GM12875 (cell line): ENCODE data around the gene DAAM1.

Source experiments
- H3K4me3 ChIP-seq: one replicate; pipeline ENCODE4 v1.5.1; 2011; ENCODE audit warnings: low read depth, low read length, control low read depth
- TF ChIP-seq, protein P1 (sequence below): IDR thresholded peaks from 2 replicates; pipeline ENCODE4 v1.5.1; 2011; ENCODE audit warnings: low read depth, mild to moderate bottlenecking, control low read depth, inconsistent platforms, low read length, moderate library complexity, borderline replicate concordance; ENCODE audit not compliant: insufficient read depth

The DAAM1 gene

DNA sequence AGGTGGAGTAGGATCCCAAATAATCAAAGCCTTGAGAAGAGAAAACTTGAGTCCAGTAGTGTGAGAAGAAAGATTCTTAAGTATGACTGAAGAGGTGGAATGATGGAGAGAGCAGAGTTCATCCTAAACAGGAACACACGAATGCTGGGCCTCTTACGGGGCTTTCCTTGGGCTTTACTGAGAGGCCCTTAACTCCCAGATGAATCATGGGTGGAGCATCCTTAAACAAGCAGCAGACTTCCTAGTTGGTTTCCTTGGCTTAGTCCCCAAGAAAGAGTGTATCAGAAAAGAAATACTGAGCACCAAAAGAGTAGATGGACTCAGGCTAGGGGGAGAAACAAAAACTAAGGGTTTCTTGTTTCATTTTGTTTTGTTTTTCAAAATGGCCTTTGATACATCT, 144.3 kb downstream of the DAAM1 start:
- H3K4me3 ChIP-seq: no peak overlapping the region
- TF ChIP-seq, protein P1, sequence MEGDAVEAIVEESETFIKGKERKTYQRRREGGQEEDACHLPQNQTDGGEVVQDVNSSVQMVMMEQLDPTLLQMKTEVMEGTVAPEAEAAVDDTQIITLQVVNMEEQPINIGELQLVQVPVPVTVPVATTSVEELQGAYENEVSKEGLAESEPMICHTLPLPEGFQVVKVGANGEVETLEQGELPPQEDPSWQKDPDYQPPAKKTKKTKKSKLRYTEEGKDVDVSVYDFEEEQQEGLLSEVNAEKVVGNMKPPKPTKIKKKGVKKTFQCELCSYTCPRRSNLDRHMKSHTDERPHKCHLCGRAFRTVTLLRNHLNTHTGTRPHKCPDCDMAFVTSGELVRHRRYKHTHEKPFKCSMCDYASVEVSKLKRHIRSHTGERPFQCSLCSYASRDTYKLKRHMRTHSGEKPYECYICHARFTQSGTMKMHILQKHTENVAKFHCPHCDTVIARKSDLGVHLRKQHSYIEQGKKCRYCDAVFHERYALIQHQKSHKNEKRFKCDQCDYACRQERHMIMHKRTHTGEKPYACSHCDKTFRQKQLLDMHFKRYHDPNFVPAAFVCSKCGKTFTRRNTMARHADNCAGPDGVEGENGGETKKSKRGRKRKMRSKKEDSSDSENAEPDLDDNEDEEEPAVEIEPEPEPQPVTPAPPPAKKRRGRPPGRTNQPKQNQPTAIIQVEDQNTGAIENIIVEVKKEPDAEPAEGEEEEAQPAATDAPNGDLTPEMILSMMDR: no peak

DNA sequence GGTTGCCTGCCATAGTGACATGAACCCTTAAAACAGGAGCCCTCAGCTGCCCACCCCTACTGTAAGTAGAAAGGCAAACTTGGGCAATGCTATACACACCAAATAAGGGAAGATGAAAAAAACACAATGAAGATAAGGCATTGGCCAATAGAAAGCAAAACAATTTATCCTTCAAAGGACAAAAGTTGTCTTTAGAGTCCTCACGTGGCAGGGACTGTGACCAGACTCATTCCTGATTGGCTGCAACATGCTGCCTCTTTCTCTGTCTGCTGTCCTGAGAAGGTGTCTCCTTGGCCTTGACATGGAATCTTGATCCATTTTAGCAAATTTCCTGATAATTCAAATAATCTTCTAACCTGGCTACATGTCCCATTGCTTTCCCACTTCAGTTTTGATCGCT, 144.8 kb downstream of the DAAM1 start:
- no peak overlapping the region for H3K4me3 ChIP-seq
- TF ChIP-seq, protein P1: no peak

DNA sequence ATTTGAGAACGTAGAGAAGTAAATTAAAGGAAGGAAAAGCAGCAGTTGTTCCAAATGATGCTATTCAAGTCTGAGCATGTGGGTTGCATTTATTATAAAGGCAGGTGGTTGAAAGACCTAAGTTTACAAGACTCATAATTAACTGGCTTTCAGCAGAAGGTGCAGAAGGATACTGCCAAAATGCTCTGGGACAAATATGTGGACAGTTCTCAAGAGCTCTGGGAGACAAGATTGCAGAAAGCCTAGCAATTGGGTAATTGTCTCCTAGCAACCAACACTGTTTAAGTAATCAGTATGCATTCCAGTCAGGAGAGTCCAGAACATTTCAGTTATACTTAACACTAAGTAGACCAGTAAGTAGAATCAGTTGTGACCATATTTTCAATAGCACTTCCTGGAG, 145.2 kb downstream of the DAAM1 start:
- H3K4me3 ChIP-seq: no peak overlapping the region
- TF ChIP-seq, protein P1: no peak

DNA sequence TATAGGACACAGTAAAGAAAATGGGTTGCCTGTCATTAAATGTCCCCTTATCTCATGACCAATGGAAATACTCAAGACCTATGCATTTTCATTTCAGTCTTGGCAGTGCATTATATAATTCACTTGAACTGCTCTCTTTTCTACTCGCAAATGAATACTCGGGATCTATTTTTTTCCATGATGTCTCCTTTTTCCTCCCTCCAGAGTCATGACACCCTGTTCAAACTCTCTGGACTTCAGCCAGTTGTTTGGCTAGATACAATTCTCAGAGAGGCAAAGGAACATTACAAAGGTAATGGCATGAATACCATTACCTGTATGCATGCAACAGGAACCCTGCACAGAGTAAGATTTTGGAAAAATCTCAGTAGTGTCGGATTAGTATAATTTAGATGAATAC, 145.8 kb downstream of the DAAM1 start:
- TF ChIP-seq, protein P1: no peak
- no peak overlapping the region for H3K4me3 ChIP-seq

DNA sequence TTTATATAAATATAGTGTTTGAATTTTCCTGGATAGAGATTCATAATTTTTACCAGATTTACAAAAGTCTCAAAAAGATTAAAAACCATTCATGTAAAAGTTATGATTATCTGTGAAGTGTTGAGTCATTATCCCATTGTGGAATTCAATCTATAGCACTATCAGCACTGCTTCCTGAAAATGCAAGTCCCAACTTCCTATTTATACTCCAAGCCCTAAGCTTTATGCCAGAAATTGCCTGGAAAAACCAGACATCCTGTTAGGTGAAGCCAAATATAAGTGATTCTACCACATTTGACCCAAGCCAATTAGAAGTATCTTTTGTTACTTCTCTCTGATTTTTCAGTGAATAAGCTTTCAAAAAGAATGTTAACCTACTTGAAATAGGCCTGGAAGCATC, 147.6 kb downstream of the DAAM1 start:
- no peak overlapping the region for H3K4me3 ChIP-seq
- TF ChIP-seq, protein P1: no peak

DNA sequence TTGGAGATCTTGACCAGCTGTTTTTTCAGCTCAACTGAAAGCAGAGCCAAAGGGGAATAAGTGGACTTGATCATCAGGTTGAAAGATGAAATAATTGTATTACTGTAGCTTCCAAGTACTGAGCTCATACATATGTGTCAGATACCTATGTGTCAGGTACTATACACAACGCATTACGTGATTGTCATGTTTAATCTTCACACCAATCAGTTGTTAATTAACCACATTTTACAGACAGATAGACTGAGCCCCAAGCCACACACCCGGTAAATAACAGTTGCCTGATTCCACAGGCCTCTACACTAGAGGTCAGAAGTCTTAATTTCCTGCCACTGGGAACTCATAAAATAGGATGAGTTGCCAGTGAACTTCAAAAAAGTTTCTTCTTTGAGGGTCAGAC, 148.2 kb downstream of the DAAM1 start:
- TF ChIP-seq, protein P1: no peak
- H3K4me3 ChIP-seq: no peak overlapping the region

DNA sequence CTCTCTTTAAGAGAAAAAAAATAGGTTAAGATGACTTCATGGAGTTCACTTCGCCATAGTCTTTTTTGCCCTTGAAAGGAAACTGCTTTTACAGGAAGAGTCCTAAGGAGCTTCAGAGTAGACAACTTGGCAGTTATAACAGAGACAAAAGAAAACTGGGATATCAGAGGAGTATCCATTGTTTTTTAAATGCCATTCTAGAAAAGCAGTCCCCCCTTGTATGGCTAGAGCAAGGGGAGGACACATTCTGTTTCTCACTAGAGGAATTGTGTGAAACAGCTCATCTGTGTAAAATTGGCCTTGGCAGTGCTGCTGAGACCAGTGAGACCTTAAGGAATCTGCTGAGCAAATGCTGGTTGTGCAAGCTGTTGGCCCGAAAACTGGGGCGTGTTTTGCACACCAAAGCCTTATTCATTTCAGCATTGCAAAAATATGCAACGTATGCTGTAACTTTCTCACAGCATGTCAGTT, 148.7 kb downstream of the DAAM1 start:
- TF ChIP-seq, protein P1: no peak
- H3K4me3 ChIP-seq: no peak overlapping the region
